Measurements from ENCODE around the gene PRKAR1B. TPM values are rescaled to one million over a fixed set of nuclear protein-coding genes. Genes with fewer than 3 reads are reported as not detected.

The PRKAR1B gene
- total RNA-seq, 1 donor from 2014 or later: 21.7 TPM

- peak overlapping the region; percentile 70 for H3K27ac Mint-ChIP-seq (ENCODE audit: unreplicated experiment)
- H3K4me3 Mint-ChIP-seq (ENCODE audit: unreplicated experiment): no peak overlapping the region
- H3K27me3 Mint-ChIP-seq (ENCODE audit: unreplicated experiment): peaks cover 10% of the 10 kb centered on the region
- TF ChIP-seq CTCF (IDR thresholded peaks at IDR 0.05; ENCODE audit: unreplicated experiment): no peak
- DNase-seq (ENCODE audit: low spot score): peak; percentile 34
- H3K4me1 Mint-ChIP-seq (ENCODE audit: unreplicated experiment): peaks cover 28% of the 10 kb centered on the region
- H3K9me3 Mint-ChIP-seq (ENCODE audit: unreplicated experiment): no peaks in the 10 kb centered on the region
- H3K36me3 Mint-ChIP-seq (ENCODE audit: low read depth, unreplicated experiment): peaks cover 7% of the 10 kb centered on the region
These were observed 30.1 kb downstream of the PRKAR1B start for GRCh38 chr7:696812-697551.

GRCh38 chr7:696426-696811 is 30.7 kb downstream of the PRKAR1B start:
- no peak for DNase-seq (ENCODE audit: low spot score)
- no peaks in the 10 kb centered on the region for H3K9me3 Mint-ChIP-seq (ENCODE audit: unreplicated experiment)
- H3K27me3 Mint-ChIP-seq (ENCODE audit: unreplicated experiment): peaks cover 10% of the 10 kb centered on the region
- peaks cover 11% of the 10 kb centered on the region for H3K36me3 Mint-ChIP-seq (ENCODE audit: low read depth, unreplicated experiment)
- no peak for TF ChIP-seq CTCF (IDR thresholded peaks at IDR 0.05; ENCODE audit: unreplicated experiment)
- peak overlapping the region; percentile 70 for H3K27ac Mint-ChIP-seq (ENCODE audit: unreplicated experiment)
- H3K4me1 Mint-ChIP-seq (ENCODE audit: unreplicated experiment): peaks cover 24% of the 10 kb centered on the region
- H3K4me3 Mint-ChIP-seq (ENCODE audit: unreplicated experiment): no peak overlapping the region

GRCh38 chr7:693280-693679 is 33.8 kb downstream of the PRKAR1B start:
- Mint-ChIP-seq H3K36me3 (ENCODE audit: low read depth, unreplicated experiment) (peaks cover 20% of the 10 kb centered on the region), H3K27me3 (ENCODE audit: unreplicated experiment) (peaks cover 8% of the 10 kb centered on the region), H3K4me1 (ENCODE audit: unreplicated experiment) (peaks cover 10% of the 10 kb centered on the region), H3K27ac (ENCODE audit: unreplicated experiment) (no peak overlapping the region), H3K9me3 (ENCODE audit: unreplicated experiment) (no peaks in the 10 kb centered on the region), H3K4me3 (ENCODE audit: unreplicated experiment) (no peak overlapping the region)
- no peak for DNase-seq (ENCODE audit: low spot score)
- no peak for TF ChIP-seq CTCF (IDR thresholded peaks at IDR 0.05; ENCODE audit: unreplicated experiment)

- Mint-ChIP-seq H3K4me3 (ENCODE audit: unreplicated experiment) (peak overlapping the region; percentile 57), H3K4me1 (ENCODE audit: unreplicated experiment) (no peaks in the 10 kb centered on the region), H3K27ac (ENCODE audit: unreplicated experiment) (no peak overlapping the region), H3K9me3 (ENCODE audit: unreplicated experiment) (peaks cover 6% of the 10 kb centered on the region), H3K36me3 (ENCODE audit: low read depth, unreplicated experiment) (peaks cover 27% of the 10 kb centered on the region), H3K27me3 (ENCODE audit: unreplicated experiment) (peaks cover 10% of the 10 kb centered on the region)
- no peak for DNase-seq (ENCODE audit: low spot score)
- no peak for TF ChIP-seq CTCF (IDR thresholded peaks at IDR 0.05; ENCODE audit: unreplicated experiment)
These were observed 35.6 kb downstream of the PRKAR1B start for GRCh38 chr7:691361-692045.

All from endothelial cell (in vitro differentiated cells).